Activated gamma-delta T cell treated with anti-CD3 and anti-CD28 coated beads, Interleukin-2, amount 50 U/mL, for 16 hours (primary cell): Measurements from ENCODE around the gene MON1A.

Experiments used
- DNase-seq: peaks from one replicate; pipeline ENCODE4 v3.0.0-alpha.2; 2020; ENCODE audit warnings: low read depth

MON1A gene

DNA sequence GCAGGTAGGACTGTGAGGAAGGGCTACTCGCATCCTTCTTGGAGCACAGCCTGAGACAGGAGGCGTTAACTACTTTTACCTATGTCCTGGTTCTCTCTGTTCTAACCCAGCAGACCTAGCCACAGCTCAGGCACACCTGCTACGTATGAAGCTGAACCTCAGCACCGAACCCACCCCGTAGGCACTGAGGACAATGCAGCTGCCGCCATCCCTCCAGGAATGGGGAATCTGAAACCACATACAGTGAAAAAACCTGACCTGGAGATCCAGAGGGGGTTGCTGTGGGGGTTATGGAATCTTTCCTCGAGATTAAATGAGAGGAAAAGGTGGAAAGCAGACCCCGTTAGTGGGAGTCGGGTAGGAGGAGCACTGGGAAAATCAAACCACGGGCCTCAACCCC lies 40.3 kb downstream of the MON1A start:
- DNase-seq, result no peak

GRCh38 chr3:49886922-49887265 lies 42.7 kb downstream of the MON1A start:
- no peak for DNase-seq

- DNase-seq, result no peak
Observed at GRCh38 chr3:49883998-49884397, 45.6 kb downstream of the MON1A start.

DNA sequence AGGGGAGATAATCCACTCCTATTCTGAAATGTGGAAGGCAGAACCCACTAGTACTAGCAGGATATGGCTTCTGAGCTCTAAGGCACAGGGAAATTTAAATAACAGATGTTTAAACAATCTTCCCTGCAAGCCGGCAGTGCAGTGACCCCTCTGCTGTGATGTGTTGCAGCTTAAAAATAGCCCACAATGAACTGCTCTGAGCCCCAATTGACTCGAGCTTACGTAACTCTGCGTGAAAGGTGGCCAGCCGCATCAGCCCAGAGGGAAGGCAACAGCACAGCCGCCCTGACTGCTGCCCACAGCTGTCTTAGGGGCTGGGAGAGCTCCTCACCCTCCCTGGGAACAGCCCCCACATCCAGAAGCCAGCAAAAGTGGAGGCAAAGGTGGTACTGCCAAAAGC lies 47.4 kb downstream of the MON1A start:
- no peak for DNase-seq

- no peak for DNase-seq
Observed at GRCh38 chr3:49880581-49881315, 48.9 kb downstream of the MON1A start.

DNA sequence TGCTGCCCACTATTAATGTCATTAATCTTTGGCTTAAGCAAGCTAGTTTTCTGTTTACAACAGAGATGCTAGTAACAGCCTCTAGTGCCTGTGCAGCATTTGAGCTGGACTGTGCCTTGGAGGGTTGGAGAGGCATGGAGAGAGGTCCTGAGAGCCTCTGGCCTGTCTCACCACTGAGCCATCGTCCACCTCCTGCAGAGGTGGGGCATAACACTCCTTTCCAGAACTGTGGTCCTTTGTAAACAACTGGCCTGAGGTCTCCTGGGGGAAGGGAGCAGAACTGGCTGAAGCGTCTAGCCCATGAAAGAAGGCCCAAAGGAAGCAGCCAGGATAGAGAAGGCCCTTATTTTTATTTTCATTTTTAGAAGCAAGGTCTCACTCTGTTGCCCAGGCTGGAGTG lies 49.9 kb downstream of the MON1A start:
- no peak for DNase-seq

DNA sequence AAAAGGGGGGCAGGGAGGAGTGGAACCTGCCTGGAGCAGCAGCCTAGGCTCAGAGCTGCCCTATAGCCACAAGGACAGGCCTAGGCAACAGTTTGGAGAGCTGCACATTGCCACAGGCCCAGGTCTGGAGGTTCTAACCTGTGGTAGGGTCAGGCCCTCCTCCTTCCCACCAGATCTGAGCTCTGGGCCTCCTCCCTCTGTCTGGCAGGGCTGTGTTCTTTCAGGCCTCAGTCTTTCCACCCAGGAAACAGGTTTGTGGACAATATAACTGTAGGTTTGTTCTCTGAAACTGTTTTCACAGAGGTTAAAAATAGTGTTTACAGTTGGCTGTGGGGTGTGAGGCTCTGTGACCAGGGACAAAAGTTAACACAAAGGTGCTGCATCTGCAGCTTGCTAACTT lies 50.9 kb downstream of the MON1A start:
- no peak for DNase-seq

DNA sequence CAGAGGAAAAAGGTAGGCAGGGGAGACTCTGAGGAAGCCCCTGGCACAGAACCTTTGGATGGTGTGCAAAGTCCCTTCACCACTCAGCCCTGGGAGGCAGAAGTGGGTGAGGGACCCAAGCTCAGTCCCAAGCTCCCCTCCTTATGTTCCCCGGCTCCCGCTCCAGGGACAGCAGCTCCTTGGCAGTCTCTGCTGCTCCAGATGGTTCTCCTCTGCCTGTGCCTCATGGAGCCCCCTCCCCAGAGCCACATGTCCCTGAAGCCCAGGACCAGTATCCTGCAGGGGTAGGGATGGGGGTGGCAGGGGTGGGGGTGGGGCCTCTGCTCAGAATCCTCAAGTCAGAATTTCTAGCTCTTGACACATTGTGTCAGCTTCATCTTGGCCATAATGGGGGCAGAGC lies 51.9 kb downstream of the MON1A start:
- DNase-seq, result no peak

DNA sequence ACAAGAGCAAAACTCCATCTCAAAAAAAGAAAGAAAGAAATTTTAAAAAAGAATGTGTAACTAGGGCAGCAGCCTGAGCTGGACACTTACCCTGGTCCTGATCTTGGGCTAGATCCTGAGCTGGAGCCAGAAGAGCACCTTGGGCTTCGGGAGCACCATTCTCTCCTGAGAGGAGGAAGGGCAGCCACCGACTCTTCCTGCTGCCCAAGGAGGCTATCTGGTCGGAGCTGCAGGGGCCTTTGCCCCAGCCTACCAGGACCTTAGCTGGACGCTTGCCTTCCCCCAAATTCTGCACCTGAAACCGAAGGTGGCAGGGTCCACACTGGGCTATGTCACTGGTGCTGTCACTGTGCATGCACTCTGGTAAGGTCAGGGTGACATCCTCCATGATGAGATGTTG lies 53.0 kb downstream of the MON1A start:
- no peak for DNase-seq

DNA sequence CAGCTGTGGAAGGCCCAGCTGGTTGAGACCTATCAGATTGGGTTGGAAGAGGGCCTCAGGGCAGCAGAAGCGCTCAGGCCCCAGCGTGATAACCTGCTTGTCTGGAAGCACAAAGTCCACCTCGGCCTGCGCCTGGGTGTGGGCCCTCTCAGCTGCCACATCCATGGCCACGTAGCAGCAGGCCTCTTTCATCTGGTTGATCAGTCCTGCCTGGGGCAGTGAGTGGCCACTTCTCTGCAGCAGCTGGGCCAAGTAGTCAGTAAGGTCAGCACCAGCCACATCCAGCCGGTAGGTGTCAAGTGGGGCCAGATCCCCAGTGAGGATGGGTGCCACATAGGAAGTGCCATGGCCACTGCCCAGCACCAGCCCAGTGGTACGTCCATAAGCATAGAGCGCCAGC lies 56.0 kb downstream of the MON1A start:
- no peak for DNase-seq

DNA sequence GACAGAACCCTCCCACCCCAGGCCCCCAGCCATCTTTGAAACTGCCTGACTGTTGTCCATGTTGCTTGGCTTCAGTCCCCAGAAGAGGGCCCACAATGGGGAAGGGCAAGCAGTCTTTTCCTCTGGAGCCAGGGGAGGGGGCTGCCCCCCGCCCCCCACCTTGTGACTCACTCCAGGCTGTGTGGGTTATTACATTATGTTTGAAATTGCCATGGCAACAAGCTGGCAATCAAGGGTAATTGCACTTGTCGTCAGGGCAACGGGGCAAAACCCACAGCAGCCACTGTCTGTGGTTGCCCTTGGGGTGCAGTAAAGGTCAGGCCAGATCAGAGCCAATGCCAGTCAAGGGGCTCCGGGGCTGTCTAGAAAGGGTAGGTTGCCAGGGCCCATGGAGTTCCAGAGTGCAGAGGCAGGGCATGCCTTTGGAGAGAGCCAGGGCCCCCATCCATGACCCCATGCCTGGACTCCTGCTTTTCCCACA lies 56.8 kb downstream of the MON1A start:
- DNase-seq, result no peak

DNA sequence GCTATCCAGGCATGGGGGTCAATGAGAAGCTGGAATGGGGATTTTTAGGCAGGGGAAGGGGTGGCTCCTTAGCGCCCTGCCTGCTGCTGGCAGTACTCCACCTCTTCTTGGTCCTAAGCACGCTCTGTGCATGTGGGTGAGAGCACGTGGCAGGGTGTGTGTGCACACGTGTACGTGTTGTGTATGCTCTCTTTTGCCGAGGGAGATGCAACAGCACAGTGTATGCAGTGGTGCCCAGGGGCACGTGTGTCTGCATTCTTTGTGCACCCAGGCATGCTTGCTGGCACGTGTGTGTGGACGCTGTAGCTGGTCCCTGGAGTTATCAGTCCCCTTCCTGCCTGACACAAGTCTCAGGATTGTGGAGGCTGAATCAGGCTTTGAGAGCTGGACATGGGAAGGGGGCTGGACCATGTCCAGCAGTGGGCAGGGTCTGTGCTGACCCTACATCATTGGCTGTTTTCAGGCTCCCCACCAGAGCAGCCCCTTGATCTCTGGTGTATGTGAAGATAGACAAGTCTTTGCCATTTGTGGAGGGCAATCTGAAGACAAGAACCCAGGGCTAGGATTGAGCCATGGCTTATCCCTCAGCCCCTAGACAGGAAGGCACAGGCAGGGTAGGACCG lies 58.0 kb downstream of the MON1A start:
- DNase-seq, result no peak

GRCh38 chr3:49869525-49870126 lies 60.0 kb downstream of the MON1A start, which contains the start of gene CAMKV:
Gene CAMKV (minus strand): TSS chr3:49869906. CDS start chr3:49862388, 7,518 bp downstream.
- DNase-seq, result no peak

- DNase-seq, result no peak
Observed at GRCh38 chr3:49868862-49869466, 60.6 kb downstream of the MON1A start.

- no peak for DNase-seq
Observed at GRCh38 chr3:49867871-49868321, 61.7 kb downstream of the MON1A start.

- DNase-seq, result no peak
Observed at GRCh38 chr3:49867400-49867799, 62.2 kb downstream of the MON1A start.

GRCh38 chr3:49865198-49865784 lies 64.3 kb downstream of the MON1A start:
- no peak for DNase-seq

DNA sequence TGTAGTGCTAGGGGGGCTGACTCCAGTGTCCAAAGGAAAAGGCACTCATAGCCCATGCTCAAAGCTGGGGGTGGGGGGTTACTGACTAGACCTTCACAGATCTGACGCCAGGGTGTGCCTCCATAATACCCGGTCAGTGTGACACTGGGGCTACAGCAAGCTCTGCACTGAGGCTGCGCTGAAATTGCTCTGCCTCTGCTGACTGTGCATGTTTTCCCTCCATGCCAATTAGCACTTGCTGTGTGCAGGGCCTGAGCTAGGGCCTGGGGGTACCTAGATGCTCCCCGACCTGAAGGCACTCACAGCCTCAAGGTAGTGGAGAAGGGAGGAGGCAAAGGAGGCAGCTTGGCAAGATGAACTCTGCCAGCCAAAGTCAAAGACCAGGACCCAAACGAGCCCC lies 65.1 kb downstream of the MON1A start:
- no peak for DNase-seq

GRCh38 chr3:49859576-49860305 lies 69.9 kb downstream of the MON1A start:
- no peak for DNase-seq
